ENCODE results near the gene GDF10.

GDF10 gene

DNA sequence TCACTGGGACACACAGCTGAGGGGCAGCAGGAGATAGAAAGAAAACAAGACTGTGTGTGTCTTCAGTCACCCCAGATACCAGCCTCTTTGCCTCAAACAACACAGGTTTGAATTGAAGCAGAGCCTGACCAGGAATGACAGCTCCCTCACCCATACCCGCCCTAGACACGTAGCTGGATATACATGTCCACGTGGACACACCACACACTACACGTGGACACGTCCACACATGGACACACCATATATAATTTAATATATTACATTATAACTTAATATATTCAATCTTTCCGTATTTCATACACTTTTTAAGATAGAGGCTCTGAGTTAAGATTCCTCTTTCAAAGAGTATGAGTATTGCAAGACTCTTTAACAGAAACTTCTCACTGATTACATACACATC lies 33.5 kb downstream of the GDF10 start:
- DNase-seq (ENCODE audit: low spot score), result no peak

DNA sequence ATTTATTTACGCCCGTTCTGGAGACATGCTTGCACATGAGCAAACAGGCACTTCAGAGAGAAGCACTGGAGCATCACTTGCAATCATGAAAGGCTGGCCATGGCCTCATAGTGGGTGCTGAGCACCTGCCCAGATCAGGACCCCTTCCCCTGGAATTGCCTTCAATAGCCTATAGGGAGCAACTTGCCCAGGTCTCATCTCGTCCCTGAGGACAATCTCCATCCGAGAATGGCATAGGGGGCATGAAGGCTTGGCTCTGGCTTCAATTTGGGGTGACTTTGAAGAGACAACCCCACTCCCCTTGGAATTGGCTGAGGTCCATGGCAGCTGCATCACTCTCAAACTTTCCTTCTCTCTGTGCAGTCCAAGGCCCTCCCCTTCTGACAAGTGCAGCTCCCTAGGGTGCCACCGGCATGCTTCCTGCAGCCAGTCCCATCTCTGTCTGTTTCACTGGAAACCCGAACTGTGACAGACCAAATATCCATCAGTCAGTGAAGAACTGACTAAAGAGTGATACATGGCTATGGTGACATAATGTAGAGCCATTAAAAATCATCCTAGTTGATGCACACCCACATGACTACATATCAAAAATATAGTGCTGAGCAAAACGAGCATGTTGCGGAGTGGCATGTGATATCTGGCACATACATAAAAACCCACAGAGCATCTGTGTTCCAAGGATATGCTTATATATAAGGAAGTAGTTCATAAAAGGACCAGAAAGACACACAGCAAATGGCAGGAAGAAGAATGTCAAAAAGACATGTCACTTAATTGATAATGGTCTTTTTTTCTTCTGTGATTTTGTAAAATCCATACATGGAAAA lies 34.7 kb downstream of the GDF10 start:
- DNase-seq (ENCODE audit: low spot score), result no peak

DNA sequence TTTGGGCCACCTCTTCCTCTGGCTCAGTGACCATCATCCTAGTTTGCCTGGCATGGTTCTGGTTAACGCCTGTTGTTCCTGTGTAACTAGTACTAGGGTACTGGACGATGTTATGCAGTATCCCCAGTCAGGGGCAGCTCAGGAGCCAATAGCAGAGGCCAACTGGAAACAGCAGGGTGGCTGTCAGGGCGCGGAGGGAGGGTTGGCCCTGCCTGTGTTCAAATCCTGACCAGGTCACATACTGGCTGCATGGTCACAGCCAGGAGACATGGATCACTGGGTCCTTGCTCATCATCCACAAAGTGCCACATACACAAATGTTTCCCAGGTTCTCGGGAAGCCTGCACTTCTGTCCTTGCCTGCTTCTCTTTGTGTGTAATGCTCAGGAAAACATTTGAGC lies 35.9 kb downstream of the GDF10 start:
- DNase-seq (ENCODE audit: low spot score), result no peak

DNA sequence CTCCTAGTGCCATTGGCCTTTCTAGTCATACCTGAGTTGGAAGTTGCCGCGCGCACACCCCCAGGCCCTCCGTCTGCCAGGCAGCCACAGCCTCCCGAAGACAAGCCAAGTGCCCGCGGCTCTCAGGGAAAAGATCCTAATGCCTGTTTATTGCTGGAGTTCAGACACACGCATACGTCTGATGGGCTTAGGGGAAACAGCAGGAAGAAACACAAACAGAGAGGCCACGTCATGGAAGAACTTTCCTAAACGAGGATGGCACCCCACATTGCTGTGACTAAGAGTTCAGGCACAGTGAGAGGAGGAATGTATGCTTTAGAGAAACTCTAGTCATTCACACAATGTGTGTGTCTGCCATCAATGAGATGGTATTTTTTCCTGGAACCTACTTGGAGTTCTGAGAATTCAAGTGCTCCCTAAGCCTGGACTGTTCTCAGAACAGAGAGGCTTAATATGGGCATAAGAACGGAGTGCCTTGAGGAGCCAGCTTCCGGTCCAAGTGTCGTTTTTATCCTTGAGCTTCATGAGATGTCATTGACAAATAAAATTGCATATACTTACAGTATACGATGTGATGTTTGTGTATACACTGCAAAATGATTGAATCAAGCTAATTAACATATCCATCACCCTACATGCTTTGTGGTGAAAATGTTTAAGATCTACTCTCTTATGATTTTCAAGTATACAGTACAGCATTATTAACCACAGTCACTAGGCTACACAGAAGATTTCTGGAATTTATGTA lies 36.6 kb downstream of the GDF10 start:
- no peak for DNase-seq (ENCODE audit: low spot score)

DNA sequence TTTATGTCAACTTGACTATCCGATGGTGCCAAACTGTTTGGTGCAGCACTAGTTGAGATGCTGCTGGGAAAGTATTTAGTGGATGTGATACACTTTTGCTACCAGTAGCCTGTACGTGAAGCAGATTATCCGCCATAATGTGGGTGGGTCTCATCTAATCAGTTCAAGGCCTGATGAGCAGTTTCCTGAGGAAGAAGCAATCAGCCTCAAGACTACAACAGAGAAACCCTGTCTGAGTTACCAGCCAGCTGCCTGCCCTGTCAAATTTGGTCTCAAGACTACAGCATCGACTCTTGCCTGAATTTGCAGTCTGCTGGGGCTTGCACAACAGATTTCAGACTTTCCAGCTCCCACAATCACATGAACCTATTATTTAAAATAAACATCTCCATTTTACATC lies 37.3 kb downstream of the GDF10 start:
- DNase-seq (ENCODE audit: low spot score), result no peak

DNA sequence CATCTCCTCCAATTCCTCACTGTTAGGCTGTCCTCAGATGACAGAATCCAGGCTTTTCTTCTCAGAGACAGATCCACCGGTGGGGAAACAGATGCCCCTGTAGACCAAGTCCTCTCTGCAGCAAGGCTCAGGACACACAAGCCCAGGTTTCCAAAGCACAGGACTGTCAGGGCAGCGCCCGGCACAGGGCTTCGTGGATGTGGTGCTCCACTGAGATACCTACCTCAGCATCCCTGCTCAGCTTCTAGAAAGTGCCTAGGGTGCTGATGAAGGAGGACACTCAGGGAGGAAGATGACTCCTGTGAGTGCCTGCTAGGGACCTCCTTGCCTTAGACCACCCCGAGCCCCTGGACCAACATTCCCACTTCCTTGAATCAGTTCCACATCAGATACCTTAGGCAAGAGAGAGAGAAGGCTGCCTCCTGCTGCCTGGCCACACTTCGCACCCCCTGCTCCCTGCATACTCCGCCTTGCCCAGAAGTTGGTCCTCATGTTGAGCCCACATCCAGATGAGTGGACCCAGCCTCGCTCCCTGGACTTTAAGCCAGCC lies 39.3 kb downstream of the GDF10 start:
- no peak for DNase-seq (ENCODE audit: low spot score)

DNA sequence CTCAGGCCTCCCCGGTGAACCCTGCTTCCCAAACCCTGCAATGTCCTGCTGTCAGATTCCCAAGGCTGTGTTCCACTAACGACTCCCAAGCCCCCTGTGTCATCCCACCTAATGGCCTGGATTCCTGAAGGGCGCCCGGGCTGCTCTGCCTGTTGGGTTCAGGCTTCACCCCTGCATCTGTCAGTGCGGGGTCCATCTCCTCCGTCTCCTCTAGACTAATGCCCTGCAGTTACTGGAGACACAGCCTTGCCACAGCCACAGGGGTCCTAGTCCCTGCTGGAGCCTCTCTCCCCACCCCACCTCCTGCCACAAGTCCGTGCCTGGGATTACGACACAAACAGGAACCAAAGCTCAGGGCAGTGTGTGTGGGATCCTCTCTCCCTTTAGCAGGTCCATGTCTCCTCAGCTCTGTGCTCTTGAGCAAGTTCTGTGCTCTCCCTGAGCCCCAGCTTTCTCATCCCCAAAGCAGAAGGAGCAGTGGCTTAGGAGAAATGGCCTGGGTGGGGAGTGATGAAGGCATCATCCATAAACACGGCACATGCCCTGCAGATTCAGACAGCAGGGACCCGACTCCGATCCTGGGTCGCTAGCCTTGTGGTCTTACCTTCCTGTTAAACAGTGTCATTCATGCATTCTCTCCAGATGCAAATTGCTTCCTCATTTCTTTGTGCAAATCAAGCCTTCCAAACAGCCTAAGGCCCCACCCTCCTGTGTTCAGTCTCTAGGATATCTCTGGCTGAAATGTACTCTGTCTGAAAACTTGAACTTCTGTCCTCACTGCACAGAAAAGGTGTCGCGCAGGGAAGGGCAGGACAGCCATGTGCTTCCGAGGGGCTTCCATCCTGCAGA lies 40.0 kb downstream of the GDF10 start:
- DNase-seq (ENCODE audit: low spot score), result no peak

DNA sequence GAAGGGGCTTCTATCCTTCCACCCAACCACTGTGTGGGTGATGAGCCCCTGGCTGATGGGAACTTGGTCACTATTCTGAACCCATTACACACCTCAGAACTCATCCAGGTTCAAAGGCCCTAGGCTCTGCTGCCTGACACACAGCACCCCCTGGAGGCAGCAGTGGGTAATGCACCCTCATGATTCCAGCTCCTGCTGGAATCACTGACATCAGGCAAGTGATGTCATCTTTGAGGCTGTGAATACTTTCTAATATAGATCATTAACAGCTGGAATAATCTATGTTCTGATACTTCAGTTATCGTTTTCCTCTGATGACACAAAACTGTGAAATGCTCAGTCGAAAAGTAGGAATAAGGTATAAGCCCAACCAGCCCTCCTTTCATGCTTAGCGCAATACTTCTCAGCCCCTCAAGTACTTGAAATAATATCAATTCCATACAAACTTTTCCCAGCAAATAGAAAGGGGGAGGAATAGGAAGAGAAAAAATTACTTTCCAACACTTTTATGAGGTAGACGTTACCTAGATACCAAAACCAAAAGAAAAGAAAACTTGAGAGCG lies 40.7 kb downstream of the GDF10 start:
- DNase-seq (ENCODE audit: low spot score), result peak; percentile 64

DNA sequence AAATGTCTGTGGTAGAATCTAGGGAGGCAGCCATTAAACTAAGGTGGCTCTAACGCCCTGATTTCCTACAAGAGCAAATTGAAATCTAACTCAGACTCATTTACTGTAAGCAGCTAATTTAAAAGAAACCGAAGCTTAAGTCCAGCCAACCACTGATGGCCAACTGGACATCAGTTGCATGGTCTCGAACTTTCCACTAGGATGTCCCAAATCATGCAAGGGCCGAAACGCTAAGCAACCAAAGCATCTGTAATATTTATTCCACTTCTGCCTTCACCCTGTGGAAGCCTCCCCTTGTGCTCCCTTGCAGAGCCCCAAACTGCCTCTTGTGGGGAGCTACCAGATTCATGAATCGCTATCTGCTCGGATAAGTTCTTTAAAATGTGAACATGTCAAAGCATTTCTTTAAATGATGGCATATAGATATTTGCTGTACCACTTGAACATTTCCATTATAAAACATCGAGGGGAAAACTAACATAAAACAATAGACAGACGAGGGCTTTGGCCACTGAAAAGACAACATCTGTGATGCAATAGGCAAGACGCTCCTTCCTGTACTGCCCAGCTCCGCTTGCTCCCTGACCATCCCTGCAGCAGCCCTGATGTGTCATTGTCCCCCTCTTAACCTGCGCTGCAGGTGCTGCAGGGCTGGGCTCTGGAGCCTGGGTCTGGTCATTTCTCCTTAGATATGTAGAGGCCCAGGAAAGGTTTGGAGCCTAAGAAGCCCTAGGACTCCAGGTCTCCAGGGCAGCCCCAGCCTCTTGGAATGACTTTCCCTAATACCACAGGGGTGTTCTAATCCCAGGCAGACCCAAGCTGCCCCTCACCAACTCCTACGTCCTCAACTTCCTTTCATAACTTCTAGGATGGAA lies 45.2 kb downstream of the GDF10 start:
- no peak for DNase-seq (ENCODE audit: low spot score)

DNA sequence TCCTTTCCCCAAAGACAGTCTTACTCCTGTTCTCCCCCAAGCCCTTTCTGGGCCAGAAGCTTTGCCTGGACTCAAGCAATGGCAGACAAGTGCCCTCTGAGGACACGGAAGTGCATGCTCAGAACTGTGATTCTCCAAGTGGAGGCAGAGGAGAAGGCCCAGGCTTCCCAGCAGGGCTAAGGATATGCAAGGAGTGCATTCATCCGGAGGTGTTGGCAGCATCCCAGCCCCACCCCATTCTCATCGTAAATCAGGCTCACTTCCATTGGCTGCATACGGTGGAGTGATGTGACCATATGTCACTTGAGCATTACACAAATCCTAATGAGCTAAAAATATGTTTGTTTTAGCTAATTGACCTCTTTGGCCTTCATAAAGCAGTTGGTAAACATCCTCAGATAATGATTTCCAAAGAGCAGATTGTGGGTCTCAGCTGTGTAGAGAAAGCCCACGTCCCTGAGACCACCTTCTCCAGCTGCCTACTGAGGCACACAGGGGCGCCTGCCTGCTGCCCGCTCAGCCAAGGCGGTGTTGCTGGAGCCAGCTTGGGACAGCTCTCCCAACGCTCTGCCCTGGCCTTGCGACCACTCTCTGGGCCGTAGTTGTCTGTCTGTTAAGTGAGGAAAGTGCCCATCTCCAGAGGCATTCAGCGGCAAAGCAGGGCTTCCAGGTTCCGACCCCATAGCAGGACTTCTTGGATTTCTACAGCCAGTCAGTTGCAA lies 46.7 kb downstream of the GDF10 start:
- no peak for DNase-seq (ENCODE audit: low spot score)

DNA sequence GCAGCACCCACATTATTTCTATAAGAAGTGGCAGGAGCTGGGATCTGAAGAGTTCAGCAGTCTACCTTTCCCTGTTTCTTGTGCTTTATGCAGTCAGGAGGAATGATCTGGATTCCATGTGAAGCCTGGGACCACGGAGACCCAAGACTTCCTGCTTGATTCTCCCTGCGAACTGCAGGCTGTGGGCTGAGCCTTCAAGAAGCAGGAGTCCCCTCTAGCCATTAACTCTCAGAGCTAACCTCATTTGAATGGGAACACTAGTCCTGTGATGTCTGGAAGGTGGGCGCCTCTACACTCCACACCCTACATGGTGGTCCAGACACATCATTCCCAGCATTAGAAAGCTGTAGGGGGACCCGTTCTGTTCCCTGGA lies 47.3 kb downstream of the GDF10 start:
- DNase-seq (ENCODE audit: low spot score), result no peak

DNA sequence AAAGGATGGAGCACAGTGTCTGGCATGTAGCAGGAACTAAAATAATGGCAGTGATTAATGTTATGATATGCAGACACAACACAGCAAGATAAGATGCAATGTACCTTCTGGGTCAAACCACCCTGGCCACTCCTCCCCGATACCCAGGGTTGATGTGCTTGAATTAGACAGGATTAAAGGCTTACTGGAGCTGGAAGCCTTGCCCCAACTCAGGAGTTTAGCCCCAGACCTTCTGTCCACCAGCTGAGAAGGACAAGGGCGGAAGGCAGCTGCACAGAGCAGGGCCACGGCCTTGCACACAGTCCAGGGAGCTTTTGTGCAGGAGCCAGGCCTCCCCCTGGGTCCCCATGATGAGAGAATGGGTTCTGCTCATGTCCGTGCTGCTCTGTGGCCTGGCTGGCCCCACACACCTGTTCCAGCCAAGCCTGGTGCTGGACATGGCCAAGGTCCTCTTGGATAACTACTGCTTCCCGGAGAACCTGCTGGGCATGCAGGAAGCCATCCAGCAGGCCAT lies 48.2 kb downstream of the GDF10 start, which contains the start of gene RBP3:
Gene RBP3 (plus strand): TSS at position 226 of the 514 bp plus-strand sequence. CDS start 122 bp downstream, at position 348.
- no peak for DNase-seq (ENCODE audit: low spot score)

DNA sequence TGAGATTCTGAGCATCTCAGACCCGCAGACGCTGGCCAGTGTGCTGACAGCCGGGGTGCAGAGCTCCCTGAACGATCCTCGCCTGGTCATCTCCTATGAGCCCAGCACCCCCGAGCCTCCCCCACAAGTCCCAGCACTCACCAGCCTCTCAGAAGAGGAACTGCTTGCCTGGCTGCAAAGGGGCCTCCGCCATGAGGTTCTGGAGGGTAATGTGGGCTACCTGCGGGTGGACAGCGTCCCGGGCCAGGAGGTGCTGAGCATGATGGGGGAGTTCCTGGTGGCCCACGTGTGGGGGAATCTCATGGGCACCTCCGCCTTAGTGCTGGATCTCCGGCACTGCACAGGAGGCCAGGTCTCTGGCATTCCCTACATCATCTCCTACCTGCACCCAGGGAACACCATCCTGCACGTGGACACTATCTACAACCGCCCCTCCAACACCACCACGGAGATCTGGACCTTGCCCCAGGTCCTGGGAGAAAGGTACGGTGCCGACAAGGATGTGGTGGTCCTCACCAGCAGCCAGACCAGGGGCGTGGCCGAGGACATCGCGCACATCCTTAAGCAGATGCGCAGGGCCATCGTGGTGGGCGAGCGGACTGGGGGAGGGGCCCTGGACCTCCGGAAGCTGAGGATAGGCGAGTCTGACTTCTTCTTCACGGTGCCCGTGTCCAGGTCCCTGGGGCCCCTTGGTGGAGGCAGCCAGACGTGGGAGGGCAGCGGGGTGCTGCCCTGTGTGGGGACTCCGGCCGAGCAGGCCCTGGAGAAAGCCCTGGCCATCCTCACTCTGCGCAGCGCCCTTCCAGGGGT lies 48.9 kb downstream of the GDF10 start:
- no peak for DNase-seq (ENCODE audit: low spot score)

DNA sequence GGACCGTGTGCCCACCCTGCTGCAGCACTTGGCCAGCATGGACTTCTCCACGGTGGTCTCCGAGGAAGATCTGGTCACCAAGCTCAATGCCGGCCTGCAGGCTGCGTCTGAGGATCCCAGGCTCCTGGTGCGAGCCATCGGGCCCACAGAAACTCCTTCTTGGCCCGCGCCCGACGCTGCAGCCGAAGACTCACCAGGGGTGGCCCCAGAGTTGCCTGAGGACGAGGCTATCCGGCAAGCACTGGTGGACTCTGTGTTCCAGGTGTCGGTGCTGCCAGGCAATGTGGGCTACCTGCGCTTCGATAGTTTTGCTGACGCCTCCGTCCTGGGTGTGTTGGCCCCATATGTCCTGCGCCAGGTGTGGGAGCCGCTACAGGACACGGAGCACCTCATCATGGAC lies 49.5 kb downstream of the GDF10 start:
- no peak for DNase-seq (ENCODE audit: low spot score)

DNA sequence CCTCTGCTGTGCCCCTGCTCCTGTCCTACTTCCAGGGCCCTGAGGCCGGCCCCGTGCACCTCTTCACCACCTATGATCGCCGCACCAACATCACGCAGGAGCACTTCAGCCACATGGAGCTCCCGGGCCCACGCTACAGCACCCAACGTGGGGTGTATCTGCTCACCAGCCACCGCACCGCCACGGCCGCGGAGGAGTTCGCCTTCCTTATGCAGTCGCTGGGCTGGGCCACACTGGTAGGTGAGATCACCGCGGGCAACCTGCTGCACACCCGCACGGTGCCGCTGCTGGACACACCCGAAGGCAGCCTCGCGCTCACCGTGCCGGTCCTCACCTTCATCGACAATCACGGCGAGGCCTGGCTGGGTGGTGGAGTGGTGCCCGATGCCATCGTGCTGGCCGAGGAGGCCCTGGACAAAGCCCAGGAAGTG lies 50.0 kb downstream of the GDF10 start:
- no peak for DNase-seq (ENCODE audit: low spot score)

DNA sequence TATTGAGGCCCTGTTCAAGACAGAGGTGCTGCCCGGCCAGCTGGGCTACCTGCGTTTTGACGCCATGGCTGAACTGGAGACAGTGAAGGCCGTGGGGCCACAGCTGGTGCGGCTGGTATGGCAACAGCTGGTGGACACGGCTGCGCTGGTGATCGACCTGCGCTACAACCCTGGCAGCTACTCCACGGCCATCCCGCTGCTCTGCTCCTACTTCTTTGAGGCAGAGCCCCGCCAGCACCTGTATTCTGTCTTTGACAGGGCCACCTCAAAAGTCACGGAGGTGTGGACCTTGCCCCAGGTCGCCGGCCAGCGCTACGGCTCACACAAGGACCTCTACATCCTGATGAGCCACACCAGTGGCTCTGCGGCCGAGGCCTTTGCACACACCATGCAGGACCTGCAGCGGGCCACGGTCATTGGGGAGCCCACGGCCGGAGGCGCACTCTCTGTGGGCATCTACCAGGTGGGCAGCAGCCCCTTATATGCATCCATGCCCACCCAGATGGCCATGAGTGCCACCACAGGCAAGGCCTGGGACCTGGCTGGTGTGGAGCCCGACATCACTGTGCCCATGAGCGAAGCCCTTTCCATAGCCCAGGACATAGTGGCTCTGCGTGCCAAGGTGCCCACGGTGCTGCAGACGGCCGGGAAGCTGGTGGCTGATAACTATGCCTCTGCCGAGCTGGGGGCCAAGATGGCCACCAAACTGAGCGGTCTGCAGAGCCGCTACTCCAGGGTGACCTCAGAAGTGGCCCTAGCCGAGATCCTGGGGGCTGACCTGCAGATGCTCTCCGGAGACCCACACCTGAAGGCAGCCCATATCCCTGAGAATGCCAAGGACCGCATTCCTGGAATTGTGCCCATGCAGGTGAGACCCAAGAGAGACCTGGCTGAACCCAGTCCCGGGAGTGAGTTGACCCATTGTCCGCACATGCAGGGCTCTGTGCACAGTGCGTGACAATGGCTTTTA lies 51.0 kb downstream of the GDF10 start:
- no peak for DNase-seq (ENCODE audit: low spot score)

DNA sequence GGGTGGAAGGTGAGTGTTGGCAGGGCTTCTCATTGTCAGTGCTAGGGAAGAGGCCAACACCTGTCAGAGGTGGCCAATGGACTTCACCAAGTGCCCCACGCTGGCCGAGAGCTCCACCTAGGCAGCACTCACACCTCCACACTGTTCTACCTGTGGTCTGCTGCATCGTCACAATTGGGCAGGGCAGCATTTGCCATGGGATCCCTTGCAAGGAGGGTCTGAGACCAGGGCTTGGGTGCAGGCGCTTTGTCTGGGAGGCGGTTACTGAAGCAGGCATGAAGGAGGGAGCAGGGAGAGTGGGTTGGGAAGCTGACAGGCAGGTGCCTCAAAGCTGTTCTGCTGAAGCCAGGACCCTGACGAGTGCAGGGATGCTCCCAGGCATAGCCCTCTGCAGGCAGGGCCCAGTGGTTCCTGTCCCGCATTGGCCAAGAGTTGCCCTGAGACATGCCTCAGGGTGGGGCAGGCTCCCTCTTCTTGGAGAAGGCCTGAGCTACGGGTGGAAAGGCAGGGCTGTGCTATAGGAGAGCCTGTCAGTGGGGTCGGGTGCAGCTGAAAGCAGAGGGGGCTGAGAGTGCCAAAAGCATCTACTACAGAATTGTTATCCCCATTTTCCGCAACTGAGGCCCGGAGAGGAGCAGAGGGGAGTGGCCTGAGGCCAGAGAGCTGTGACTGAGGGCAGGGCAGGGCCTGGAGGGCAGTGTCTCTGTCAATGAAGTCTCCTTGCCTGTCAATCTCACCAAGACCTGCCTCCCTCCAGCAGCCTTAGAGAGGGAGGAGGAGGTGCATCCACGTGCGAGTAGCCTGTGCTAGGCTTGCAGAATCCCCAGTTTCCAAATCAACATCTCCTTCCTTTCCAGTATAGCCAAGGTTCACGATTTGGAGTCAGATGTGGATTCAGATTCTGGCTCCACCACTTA lies 52.2 kb downstream of the GDF10 start:
- DNase-seq (ENCODE audit: low spot score), result no peak

Data from RKO (cell line).